ENCODE data around the gene LOXL3.

The LOXL3 gene

GRCh38 chr2:74560591-74560990, 6.8 kb upstream of the LOXL3 start:
- Histone ChIP-seq H3K27ac (no peak overlapping the region), H4K20me1 (peaks cover 26% of the 10 kb centered on the region), H3K4me2 (peak overlapping the region; percentile 24; the same call in 1 of the 2 replicates), H3K9ac (no peak overlapping the region), H3K4me3 (no peak overlapping the region), H3K9me3 (no peaks in the 10 kb centered on the region), H3K27me3 (0 out of 2 replicates have a peak, but pooled peaks cover 3% of the 10 kb centered on the region), H3K4me1 (peaks cover 15% of the 10 kb centered on the region), H3K36me3 (peaks cover 20% of the 10 kb centered on the region)
- no peak for TF ChIP-seq Cebpa-rat (IDR thresholded peaks at IDR 0.05)

- no peak overlapping the region for H3K27ac ChIP-seq
- no peak overlapping the region for H3K4me3 ChIP-seq
- H3K4me1 ChIP-seq: peaks cover 20% of the 10 kb centered on the region
- H3K9ac ChIP-seq: no peak overlapping the region
- 0 out of 2 replicates have a peak, but pooled peaks cover 3% of the 10 kb centered on the region for H3K27me3 ChIP-seq
- H3K4me2 ChIP-seq: 0 out of 2 replicates have a peak overlapping the region, but pooled peaks have one; percentile 24
- no peaks in the 10 kb centered on the region for H3K9me3 ChIP-seq
- H4K20me1 ChIP-seq: peaks cover 31% of the 10 kb centered on the region
- peaks cover 20% of the 10 kb centered on the region for H3K36me3 ChIP-seq
- no peak for TF ChIP-seq Cebpa-rat (IDR thresholded peaks at IDR 0.05)
Observed at GRCh38 chr2:74559912-74560311, 6.2 kb upstream of the LOXL3 start.

GRCh38 chr2:74558284-74559230, 4.8 kb upstream of the LOXL3 start:
- Histone ChIP-seq H3K4me2 (no peak overlapping the region), H4K20me1 (peaks cover 31% of the 10 kb centered on the region), H3K9me3 (no peaks in the 10 kb centered on the region), H3K27ac (no peak overlapping the region), H3K9ac (no peak overlapping the region), H3K27me3 (0 out of 2 replicates have a peak, but pooled peaks cover 3% of the 10 kb centered on the region), H3K4me3 (no peak overlapping the region), H3K4me1 (peaks cover 23% of the 10 kb centered on the region), H3K36me3 (peaks cover 20% of the 10 kb centered on the region)
- TF ChIP-seq Cebpa-rat (IDR thresholded peaks at IDR 0.05): no peak

- TF ChIP-seq Cebpa-rat (IDR thresholded peaks at IDR 0.05): no peak
- peaks cover 20% of the 10 kb centered on the region for H3K36me3 ChIP-seq
- H3K4me2 ChIP-seq: no peak overlapping the region
- no peak overlapping the region for H3K4me3 ChIP-seq
- H4K20me1 ChIP-seq: peaks cover 31% of the 10 kb centered on the region
- H3K9me3 ChIP-seq: no peaks in the 10 kb centered on the region
- H3K27me3 ChIP-seq: 0 out of 2 replicates have a peak, but pooled peaks cover 3% of the 10 kb centered on the region
- no peak overlapping the region for H3K27ac ChIP-seq
- no peak overlapping the region for H3K9ac ChIP-seq
- H3K4me1 ChIP-seq: peaks cover 35% of the 10 kb centered on the region
Observed at GRCh38 chr2:74556831-74557370, 3.2 kb upstream of the LOXL3 start.

- no peak overlapping the region for H3K27ac ChIP-seq
- peaks cover 20% of the 10 kb centered on the region for H3K36me3 ChIP-seq
- no peak for TF ChIP-seq Cebpa-rat (IDR thresholded peaks at IDR 0.05)
- peaks cover 9% of the 10 kb centered on the region for H3K27me3 ChIP-seq
- peaks cover 31% of the 10 kb centered on the region for H4K20me1 ChIP-seq
- H3K4me1 ChIP-seq: peaks cover 40% of the 10 kb centered on the region
- H3K4me3 ChIP-seq: no peak overlapping the region
- H3K4me2 ChIP-seq: peak overlapping the region; percentile 97; the same call in 1 of the 2 replicates
- no peak overlapping the region for H3K9ac ChIP-seq
- no peaks in the 10 kb centered on the region for H3K9me3 ChIP-seq
Observed at GRCh38 chr2:74556159-74556558, 2.4 kb upstream of the LOXL3 start.

- no peaks in the 10 kb centered on the region for H3K9me3 ChIP-seq
- peaks cover 20% of the 10 kb centered on the region for H3K36me3 ChIP-seq
- no peak overlapping the region for H3K27ac ChIP-seq
- H4K20me1 ChIP-seq: peaks cover 31% of the 10 kb centered on the region
- H3K27me3 ChIP-seq: peaks cover 13% of the 10 kb centered on the region
- peak overlapping the region; percentile 92 for H3K4me3 ChIP-seq
- peaks cover 39% of the 10 kb centered on the region for H3K4me1 ChIP-seq
- peak overlapping the region; percentile 97 for H3K4me2 ChIP-seq
- H3K9ac ChIP-seq: peak overlapping the region; percentile 82
- no peak for TF ChIP-seq Cebpa-rat (IDR thresholded peaks at IDR 0.05)
Observed at GRCh38 chr2:74555610-74556103, 1.9 kb upstream of the LOXL3 start.

GRCh38 chr2:74554820-74555531, 1.2 kb upstream of the LOXL3 start:
- no peak for TF ChIP-seq Cebpa-rat (IDR thresholded peaks at IDR 0.05)
- H3K4me3 ChIP-seq: peak overlapping the region; percentile 92
- peaks cover 18% of the 10 kb centered on the region for H3K27me3 ChIP-seq
- H3K36me3 ChIP-seq: peaks cover 20% of the 10 kb centered on the region
- peak overlapping the region; percentile 80 for H3K27ac ChIP-seq
- peaks cover 2% of the 10 kb centered on the region; the same call in 1 of the 2 replicates for H3K9me3 ChIP-seq
- H3K9ac ChIP-seq: peak overlapping the region; percentile 82
- H3K4me2 ChIP-seq: peak overlapping the region; percentile 97
- H4K20me1 ChIP-seq: peaks cover 31% of the 10 kb centered on the region
- peaks cover 33% of the 10 kb centered on the region for H3K4me1 ChIP-seq

GRCh38 chr2:74552914-74553811, 579 bp downstream of the LOXL3 start:
- Histone ChIP-seq H3K9ac (peak overlapping the region; percentile 82), H3K36me3 (peaks cover 28% of the 10 kb centered on the region), H4K20me1 (peaks cover 31% of the 10 kb centered on the region), H3K4me1 (peaks cover 33% of the 10 kb centered on the region), H3K9me3 (peaks cover 20% of the 10 kb centered on the region), H3K27ac (peak overlapping the region; percentile 80; the same call in 1 of the 2 replicates), H3K4me3 (peak overlapping the region; percentile 92), H3K27me3 (peaks cover 36% of the 10 kb centered on the region), H3K4me2 (peak overlapping the region; percentile 97)
- TF ChIP-seq Cebpa-rat (IDR thresholded peaks at IDR 0.05): no peak

Data from BLaER1 (cell line).